Esophagus squamous epithelium (tissue), 4 donors: ENCODE results near the gene YIPF4.

Experiments used
- CTCF ChIP-seq, 6 experiments: fragments of 450-650 bp in 4 of 6; fragments of 200-600 bp in 2 of 6; sonication (generic) in 2 of 6; IDR thresholded peaks; one replicate each; pipeline ENCODE4 v1.5.1; 2016 to 2019; ENCODE audit warnings: antibody characterized with exemption in 6 of 6, mild to moderate bottlenecking in 4 of 6, moderate library complexity in 4 of 6
- POLR2A ChIP-seq, 4 donors: fragments of 450-650 bp; IDR thresholded peaks; one replicate each; pipeline ENCODE4 v1.6.1; 2017; ENCODE audit warnings: antibody characterized with exemption in 4 of 4, mild to moderate bottlenecking in 4 of 4, moderate library complexity in 3 of 4

DNA sequence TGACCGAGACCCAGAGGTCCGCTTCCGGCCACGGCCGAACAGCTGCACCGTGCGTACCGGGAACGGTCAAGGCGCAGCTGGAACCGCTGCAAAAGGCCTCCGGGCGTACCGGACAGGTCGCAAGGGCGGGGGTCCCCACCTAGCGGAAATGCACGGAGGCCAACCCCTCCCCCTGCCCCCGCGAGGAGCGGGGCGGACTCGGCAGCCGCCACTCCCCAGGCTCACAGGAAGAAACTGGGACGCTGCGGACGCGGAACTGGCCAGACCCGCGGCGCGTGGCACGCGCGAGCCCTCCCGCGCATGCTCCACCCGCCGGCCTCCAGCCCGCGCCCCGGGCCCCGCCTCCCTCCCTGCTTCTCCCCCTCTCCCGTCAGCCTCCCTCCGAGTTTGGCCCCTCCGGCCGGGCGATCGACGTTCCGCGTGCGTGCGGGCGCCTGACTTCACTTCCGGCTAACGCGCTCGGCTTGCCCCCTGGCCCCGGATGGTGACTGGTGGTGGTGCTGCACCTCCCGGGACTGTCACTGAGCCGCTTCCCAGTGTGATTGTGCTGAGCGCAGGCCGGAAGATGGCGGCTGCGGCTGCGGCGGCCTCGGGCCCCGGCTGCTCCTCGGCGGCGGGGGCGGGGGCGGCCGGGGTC, 79.1 kb downstream of the YIPF4 start, which contains the start of gene BIRC6:
- peak in 1 of 6 experiments; percentile 10 for TF ChIP-seq CTCF (IDR thresholded peaks at IDR 0.05)
- TF ChIP-seq POLR2A (IDR thresholded peaks at IDR 0.05) = peak in 3 of 4 donors; percentile 37 to 89 (median 83)
